IMR-90 (cell line): Measurements from ENCODE around the gene CHMP1B. TPM values are rescaled to one million over a fixed set of nuclear protein-coding genes. Genes with fewer than 3 reads are reported as not detected.

ENCODE experiments used
- ATAC-seq: fragments of 200-7000 bp; cut with Tn5 transposase; 2 replicates; pipeline ENCODE4 v1.9.1; 2020; ENCODE audit warnings: low read depth, mild to moderate bottlenecking, moderate library complexity
- Bru-seq: library from RNA; stranded (reverse); fragments of 400-500 nt; gene quantifications from one replicate; lab custom pipeline; 2021; lab: Mats Ljungman, UMichigan
- BruChase-seq, 2 experiments: library from RNA; stranded (reverse); fragments of 400-500 nt; gene quantifications; one replicate each; lab custom pipeline; 2021; lab: Mats Ljungman, UMichigan
- BruUV-seq: library from RNA; stranded (reverse); fragments of 400-500 nt; replicated peaks from 2 replicates; lab custom pipeline; 2021; lab: Mats Ljungman, UMichigan
- CTCF ChIA-PET: fragments of 300-600 bp; formaldehyde crosslinking; extraction: SDS; loops from one replicate; lab custom pipeline; 2021; ENCODE audit warnings: antibody characterized with exemption; lab: Yijun Ruan, JAX
- POLR2A ChIA-PET: fragments of 300-600 bp; sonication (Branson Sonifier 250); formaldehyde crosslinking; loops from one replicate; lab custom pipeline; 2022; ENCODE audit warnings: antibody characterized with exemption; ENCODE audit not compliant: unreplicated experiment; lab: Charles Lee
- DNase-seq: peaks from one replicate; pipeline ENCODE4 v3.0.0; 2013
- H2AFZ ChIP-seq: replicated peaks from 2 replicates; pipeline ENCODE3; 2013; ENCODE audit warnings: low read length, mild to moderate bottlenecking; ENCODE audit not compliant: poor library complexity
- H2AK5ac ChIP-seq: 2 replicates; pipeline ENCODE4 v1.6.1; 2013; ENCODE audit warnings: low read depth, low read length, inconsistent platforms
- H2AK9ac ChIP-seq: replicated peaks from 2 replicates; pipeline ENCODE3; 2013; ENCODE audit warnings: mild to moderate bottlenecking, low read depth, low read length, moderate library complexity; ENCODE audit not compliant: poor library complexity
- H2BK120ac ChIP-seq: 2 replicates; pipeline ENCODE4 v1.6.1; 2013; ENCODE audit warnings: low read depth, low read length, inconsistent platforms
- H2BK15ac ChIP-seq: 3 replicates; pipeline ENCODE4 v1.6.1; 2013; ENCODE audit warnings: low read depth, low read length, inconsistent platforms
- H2BK20ac ChIP-seq: 2 replicates; pipeline ENCODE4 v1.6.1; 2013; ENCODE audit warnings: low read depth, mild to moderate bottlenecking, inconsistent platforms, low read length, moderate library complexity
- H2BK5ac ChIP-seq: 2 replicates; pipeline ENCODE4 v1.6.1; 2013; ENCODE audit warnings: mild to moderate bottlenecking, low read depth, low read length, inconsistent platforms; ENCODE audit not compliant: poor library complexity, severe bottlenecking
- H3K14ac ChIP-seq: replicated peaks from 2 replicates; pipeline ENCODE4 v1.6.1; 2013; ENCODE audit warnings: low read depth, low read length, inconsistent platforms
- H3K18ac ChIP-seq: 2 replicates; pipeline ENCODE4 v1.6.1; 2013; ENCODE audit warnings: low read depth, low read length, control low read depth
- H3K23ac ChIP-seq: 2 replicates; pipeline ENCODE4 v1.6.1; 2013; ENCODE audit warnings: low read depth, low read length, inconsistent platforms
- H3K27ac ChIP-seq: 2 replicates; pipeline ENCODE4 v1.5.1; 2013; ENCODE audit warnings: mild to moderate bottlenecking, control low read depth, low read length; ENCODE audit not compliant: insufficient read depth
- H3K27me3 ChIP-seq: 2 replicates; pipeline ENCODE4 v1.6.1; 2013; ENCODE audit warnings: low read length; ENCODE audit not compliant: control insufficient read depth, insufficient read depth
- H3K36me3 ChIP-seq: 2 replicates; pipeline ENCODE4 v1.6.1; 2013; ENCODE audit warnings: low read length, mixed read lengths; ENCODE audit not compliant: control insufficient read depth, insufficient read depth
- H3K4ac ChIP-seq: 2 replicates; pipeline ENCODE4 v1.6.1; 2013; ENCODE audit warnings: low read depth, low read length, inconsistent platforms
- H3K4me1 ChIP-seq: 2 replicates; pipeline ENCODE4 v1.6.1; 2013; ENCODE audit warnings: low read length, mixed read lengths; ENCODE audit not compliant: control insufficient read depth, insufficient read depth
- H3K4me2 ChIP-seq: 2 replicates; pipeline ENCODE4 v1.6.1; 2013; ENCODE audit warnings: low read depth, mild to moderate bottlenecking, control low read depth, low read length, moderate library complexity
- H3K4me3 ChIP-seq: 2 replicates; pipeline ENCODE4 v1.5.1; 2013; ENCODE audit warnings: low read depth, mild to moderate bottlenecking, control low read depth, low read length, moderate library complexity; ENCODE audit not compliant: insufficient read depth
- H3K56ac ChIP-seq: 2 replicates; pipeline ENCODE4 v1.6.1; 2013; ENCODE audit warnings: low read length, inconsistent platforms; ENCODE audit not compliant: insufficient read depth; ENCODE audit errors: extremely low read depth
- H3K79me1 ChIP-seq, 2 experiments: 2 replicates each; pipeline ENCODE4 v1.6.1; 2013; ENCODE audit warnings: low read length in 2 of 2, inconsistent platforms in 1 of 2, low read depth in 1 of 2
- H3K9ac ChIP-seq: 2 replicates; pipeline ENCODE4 v1.6.1; 2013; ENCODE audit warnings: low read depth, low read length, control low read depth
- H3K9me1 ChIP-seq: 2 replicates; pipeline ENCODE4 v1.6.1; 2013; ENCODE audit warnings: low read length, inconsistent platforms; ENCODE audit not compliant: insufficient read depth
- H3K9me3 ChIP-seq: 2 replicates; pipeline ENCODE4 v1.6.1; 2013; ENCODE audit warnings: low read length; ENCODE audit not compliant: control insufficient read depth, insufficient read depth
- H4K20me1 ChIP-seq: 2 replicates; pipeline ENCODE4 v1.6.1; 2013; ENCODE audit warnings: low read length, inconsistent platforms; ENCODE audit not compliant: insufficient read depth
- H4K5ac ChIP-seq: 2 replicates; pipeline ENCODE4 v1.6.1; 2013; ENCODE audit warnings: mild to moderate bottlenecking, low read depth, low read length, control low read depth
- H4K8ac ChIP-seq, 2 experiments: 2 replicates each; pipeline ENCODE4 v1.6.1; 2013; ENCODE audit warnings: low read depth in 2 of 2, low read length in 2 of 2, control low read depth in 1 of 2, inconsistent platforms in 1 of 2
- H4K91ac ChIP-seq: 2 replicates; pipeline ENCODE4 v1.6.1; 2013; ENCODE audit warnings: low read depth, low read length, inconsistent platforms; ENCODE audit not compliant: insufficient read depth
- BHLHE40 ChIP-seq: fragments of 150-350 bp; IDR thresholded peaks from 2 replicates; pipeline ENCODE4 v1.6.1; 2016; ENCODE audit warnings: mild to moderate bottlenecking, low read depth, low read length
- CHD1 ChIP-seq: IDR thresholded peaks from 2 replicates; pipeline ENCODE4 v1.6.1; 2012; ENCODE audit warnings: low read depth, low read length, improper control_type of control experiment
- MAZ ChIP-seq: IDR thresholded peaks from 2 replicates; pipeline ENCODE4 v1.6.1; 2012; ENCODE audit warnings: low read depth, mild to moderate bottlenecking, low read length, improper control_type of control experiment, moderate library complexity, borderline replicate concordance
- MXI1 ChIP-seq: IDR thresholded peaks from 2 replicates; pipeline ENCODE4 v1.6.1; 2012; ENCODE audit warnings: low read depth, mild to moderate bottlenecking, low read length, moderate library complexity, borderline replicate concordance
- NFE2L2 ChIP-seq: fragments of 150-350 bp; IDR thresholded peaks from 2 replicates; pipeline ENCODE4 v1.6.1; 2016; ENCODE audit warnings: low read depth, mild to moderate bottlenecking, low read length
- POLR2A ChIP-seq: IDR thresholded peaks from 2 replicates; pipeline ENCODE4 v1.6.1; 2012; ENCODE audit warnings: mild to moderate bottlenecking, low read depth, low read length
- RAD21 ChIP-seq: IDR thresholded peaks from 2 replicates; pipeline ENCODE4 v1.6.1; 2012; ENCODE audit warnings: low read length, improper control_type of control experiment
- RFX5 ChIP-seq: IDR thresholded peaks from 2 replicates; pipeline ENCODE4 v1.8.0; 2012; ENCODE audit warnings: low read depth, mild to moderate bottlenecking, low read length, moderate library complexity
- WGBS, 2 experiments: methylation state at CpG; one replicate each; pipeline versions ENCODE4 v1.1.5 to v1.1.7; 2013; ENCODE audit warnings: missing lambda C conversion rate in 2 of 2; ENCODE audit not compliant: insufficient read length in 1 of 2; ENCODE audit errors: extremely low coverage in 2 of 2; 5-methylcytosine and 5-hydroxymethylcytosine counted together
- dilution Hi-C: fragments of 300-500 bp; cut with HindIII; formaldehyde crosslinking; loops from one replicate; pipeline ENCODE4 v1.14.3; 2018; ENCODE audit warnings: low sequenced_read_pairs; ENCODE audit not compliant: unreplicated experiment
- in situ Hi-C: fragments of 300-500 bp; cut with MboI; formaldehyde crosslinking; loops from 3 replicates; pipeline ENCODE4 v1.14.3; 2019; ENCODE audit warnings: low sequenced_read_pairs, inconsistent platforms, mixed read lengths
- intact Hi-C: fragments of 100-400 bp; cut with micrococcal nuclease; formaldehyde crosslinking; loops from 2 replicates; pipeline ENCODE4 v1.10.0; 2022
- long read RNA-seq: library from polyadenylated mRNA; unstranded; transcript quantifications from one replicate; pipeline ENCODE4 v2.0.0, GENCODE V29; 2021; ENCODE audit not compliant: unreplicated experiment
- polyA plus RNA-seq, 3 experiments: library from polyadenylated mRNA; depleted of rRNA; stranded (reverse); fragments of >200 nt; gene quantifications; 2 replicates each; pipeline ENCODE4 v1.2.3, GENCODE V29; 2012; ENCODE audit warnings: low replicate concordance in 1 of 3
- total RNA-seq: library from RNA; depleted of rRNA; stranded (reverse); fragments of >200 nt; gene quantifications from 2 replicates; pipeline ENCODE4 v1.2.3, GENCODE V29; 2012; rRNA removed
- TF ChIP-seq, protein P1 (sequence below): conservative IDR thresholded peaks from 2 replicates; pipeline ENCODE4 v1.5.1; 2012; ENCODE audit warnings: mild to moderate bottlenecking, low read depth, low read length, improper control_type of control experiment
- TF ChIP-seq, protein P2 (sequence below): fragments of 150-350 bp; IDR thresholded peaks from 2 replicates; pipeline ENCODE4 v1.6.1; 2017; ENCODE audit warnings: mild to moderate bottlenecking, antibody characterized with exemption, low read length, low read depth

Gene CHMP1B, protein sequence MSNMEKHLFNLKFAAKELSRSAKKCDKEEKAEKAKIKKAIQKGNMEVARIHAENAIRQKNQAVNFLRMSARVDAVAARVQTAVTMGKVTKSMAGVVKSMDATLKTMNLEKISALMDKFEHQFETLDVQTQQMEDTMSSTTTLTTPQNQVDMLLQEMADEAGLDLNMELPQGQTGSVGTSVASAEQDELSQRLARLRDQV
- total RNA-seq = 39.4 and 69.7 TPM in 2 replicates
- 21.1 and 26.9 TPM in 2 replicates for polyA plus RNA-seq (2012; rRNA removed)
- 41.2 and 44.8 TPM in 2 replicates for polyA plus RNA-seq (2012; cell fraction: cytosol; rRNA removed)
- polyA plus RNA-seq (2012; cell fraction: nucleus; rRNA removed; ENCODE audit: low replicate concordance) = 30.2 and 81.9 TPM in 2 replicates
- Bru-seq, nascent RNA = percentile 84 among the genes with signal in this experiment
- BruChase-seq, experiment 1, labeled RNA remaining after a 6-hour chase = percentile 91 among the genes with signal in this experiment
- BruChase-seq, experiment 2, labeled RNA remaining after a 2-hour chase = percentile 98 among the genes with signal in this experiment
- long read RNA-seq, transcript CHMP1B-201 (1 exons, 3,054 nt) = major isoform, 31 of 31 reads
- long read RNA-seq, partial matches to known transcripts = 0 of 31 reads
- long read RNA-seq, other reads (novel, unspliced or antisense) = 0 of 31 reads

DNA sequence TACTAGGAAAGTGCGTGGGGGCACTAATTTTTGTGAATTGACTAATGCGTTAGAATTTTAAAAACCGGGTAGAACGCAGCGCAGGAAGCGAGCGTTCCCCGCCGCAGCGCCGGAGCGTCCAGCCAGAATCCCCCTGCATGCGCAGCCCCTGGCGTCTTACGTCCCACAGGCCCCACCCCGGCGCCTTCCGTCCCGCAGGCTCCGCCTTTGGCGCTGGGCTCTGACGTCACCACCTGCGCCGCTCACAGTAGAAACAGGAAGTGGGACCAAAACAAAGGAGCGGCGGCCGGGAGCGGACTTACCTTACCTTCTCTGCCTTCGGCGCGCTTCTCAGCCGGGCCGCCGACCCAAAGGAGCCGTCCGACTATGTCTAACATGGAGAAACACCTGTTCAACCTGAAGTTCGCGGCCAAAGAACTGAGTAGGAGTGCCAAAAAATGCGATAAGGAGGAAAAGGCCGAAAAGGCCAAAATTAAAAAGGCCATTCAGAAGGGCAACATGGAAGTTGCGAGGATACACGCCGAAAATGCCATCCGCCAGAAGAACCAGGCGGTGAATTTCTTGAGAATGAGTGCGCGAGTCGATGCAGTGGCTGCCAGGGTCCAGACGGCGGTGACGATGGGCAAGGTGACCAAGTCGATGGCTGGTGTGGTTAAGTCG, at the start of gene CHMP1B:
Gene CHMP1B (plus strand): TSS at position 268 of the 660 bp plus-strand sequence. CDS start 99 bp downstream, at position 367.
- peak within 1 kb of the TSS; percentile 88 for H3K56ac ChIP-seq
- no peaks in the 10 kb centered on the region for H3K27me3 ChIP-seq
- H2AK5ac ChIP-seq = peak within 1 kb of the TSS; percentile 87
- BruUV-seq = TSS peak; percentile 50
- peaks cover 2% of the 10 kb centered on the region; the same call in 1 of the 2 replicates for H3K9me1 ChIP-seq
- H4K8ac ChIP-seq = peak within 1 kb of the TSS; percentile 87 to 92
- H3K4ac ChIP-seq = peak within 1 kb of the TSS; percentile 83
- H3K4me2 ChIP-seq = peak within 1 kb of the TSS; percentile 85
- peaks cover 10% of the 10 kb centered on the region for H3K4me1 ChIP-seq
- H3K18ac ChIP-seq = peak within 1 kb of the TSS; percentile 60; the same call in 1 of the 2 replicates
- in situ Hi-C loops = loop anchor here (10.0 kb wide), 1 partner anchor 434 kb away; no protein-coding TSS in a partner anchor
- POLR2A ChIA-PET = no interaction called here
- H2BK20ac ChIP-seq = peak within 1 kb of the TSS; percentile 27; the same call in 1 of the 2 replicates
- peak within 1 kb of the TSS; percentile 74 for H4K91ac ChIP-seq
- peaks cover 2 to 23% of the 10 kb centered on the region in 2 experiments; a peak in 2 of 4 replicates for H3K79me1 ChIP-seq
- peak; percentile 96 for ATAC-seq
- peak within 1 kb of the TSS; percentile 83 for H3K4me3 ChIP-seq
- peak; percentile 98 for DNase-seq
- peak; percentile 89 for TF ChIP-seq MAZ
- TF ChIP-seq POLR2A = peak; percentile 95
- TF ChIP-seq NFE2L2 = peak; percentile 21
- TF ChIP-seq, protein P1, sequence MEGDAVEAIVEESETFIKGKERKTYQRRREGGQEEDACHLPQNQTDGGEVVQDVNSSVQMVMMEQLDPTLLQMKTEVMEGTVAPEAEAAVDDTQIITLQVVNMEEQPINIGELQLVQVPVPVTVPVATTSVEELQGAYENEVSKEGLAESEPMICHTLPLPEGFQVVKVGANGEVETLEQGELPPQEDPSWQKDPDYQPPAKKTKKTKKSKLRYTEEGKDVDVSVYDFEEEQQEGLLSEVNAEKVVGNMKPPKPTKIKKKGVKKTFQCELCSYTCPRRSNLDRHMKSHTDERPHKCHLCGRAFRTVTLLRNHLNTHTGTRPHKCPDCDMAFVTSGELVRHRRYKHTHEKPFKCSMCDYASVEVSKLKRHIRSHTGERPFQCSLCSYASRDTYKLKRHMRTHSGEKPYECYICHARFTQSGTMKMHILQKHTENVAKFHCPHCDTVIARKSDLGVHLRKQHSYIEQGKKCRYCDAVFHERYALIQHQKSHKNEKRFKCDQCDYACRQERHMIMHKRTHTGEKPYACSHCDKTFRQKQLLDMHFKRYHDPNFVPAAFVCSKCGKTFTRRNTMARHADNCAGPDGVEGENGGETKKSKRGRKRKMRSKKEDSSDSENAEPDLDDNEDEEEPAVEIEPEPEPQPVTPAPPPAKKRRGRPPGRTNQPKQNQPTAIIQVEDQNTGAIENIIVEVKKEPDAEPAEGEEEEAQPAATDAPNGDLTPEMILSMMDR = no peak
- peak; percentile 99 for TF ChIP-seq CHD1
- TF ChIP-seq MXI1 = peak; percentile 55; the same call in 1 of the 2 replicates
- peak; percentile 6; the same call in 1 of the 2 replicates for TF ChIP-seq RAD21
- TF ChIP-seq RFX5 = no peak
- no peak; the same call in 1 of the 2 replicates for TF ChIP-seq BHLHE40
- TF ChIP-seq, protein P2, sequence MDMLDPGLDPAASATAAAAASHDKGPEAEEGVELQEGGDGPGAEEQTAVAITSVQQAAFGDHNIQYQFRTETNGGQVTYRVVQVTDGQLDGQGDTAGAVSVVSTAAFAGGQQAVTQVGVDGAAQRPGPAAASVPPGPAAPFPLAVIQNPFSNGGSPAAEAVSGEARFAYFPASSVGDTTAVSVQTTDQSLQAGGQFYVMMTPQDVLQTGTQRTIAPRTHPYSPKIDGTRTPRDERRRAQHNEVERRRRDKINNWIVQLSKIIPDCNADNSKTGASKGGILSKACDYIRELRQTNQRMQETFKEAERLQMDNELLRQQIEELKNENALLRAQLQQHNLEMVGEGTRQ = peak; percentile 1; the same call in 1 of the 2 replicates
- intact Hi-C loops = loop anchor here (2.0 to 10.0 kb wide), 5 partner anchors 58 to 188 kb away; partner anchors contain the start of genes IMPA2 and MPPE1
- peak within 1 kb of the TSS; percentile 88 for H2BK120ac ChIP-seq
- peak within 1 kb of the TSS; percentile 49; the same call in 2 of the 3 replicates for H2BK15ac ChIP-seq
- peak within 1 kb of the TSS; percentile 82 for H3K23ac ChIP-seq
- peak within 1 kb of the TSS; percentile 59 for H2AK9ac ChIP-seq
- peak within 1 kb of the TSS; percentile 94 for H2AFZ ChIP-seq
- peak within 1 kb of the TSS; percentile 66 for H3K14ac ChIP-seq
- peak within 1 kb of the TSS; percentile 84 for H3K27ac ChIP-seq
- no peaks in the 10 kb centered on the region for H3K9me3 ChIP-seq
- CTCF ChIA-PET = interaction anchor here (1.7 kb wide), 1 partner anchor 20 kb away, joined by 3 read pairs; no protein-coding TSS in a partner anchor
- peak within 1 kb of the TSS; percentile 91 for H2BK5ac ChIP-seq
- no peaks in the 10 kb centered on the region; the same call in 1 of the 2 replicates for H3K36me3 ChIP-seq
- WGBS, 2 experiments = 0% methylated on average over 28 of the region's 53 CpGs; no CpG with 5 or more reads in 1 of the 2 experiments
- no peaks in the 10 kb centered on the region for H4K20me1 ChIP-seq
- peak within 1 kb of the TSS; percentile 91 for H3K9ac ChIP-seq
- peak within 1 kb of the TSS; percentile 58 for H4K5ac ChIP-seq
- dilution Hi-C loops = no loop called here
